Measurements from ENCODE around the gene PLPP1.

PLPP1 gene

GRCh38 chr5:55445791-55446190 lies 89.0 kb downstream of the PLPP1 start:
- no peak for TF ChIP-seq CTCF (IDR thresholded peaks at IDR 0.05; ENCODE audit: low read depth, low read length)
- no peak overlapping the region for H3K4me3 ChIP-seq (replicated peaks in 1 of 2; ENCODE audit: low read depth in 2 of 2, low read length in 2 of 2)

GRCh38 chr5:55441954-55442353 lies 92.8 kb downstream of the PLPP1 start:
- H3K4me3 ChIP-seq (replicated peaks in 1 of 2; ENCODE audit: low read depth in 2 of 2, low read length in 2 of 2) = no peak overlapping the region
- no peak for DNase-seq (ENCODE audit: low read depth in 2 of 2)
- no peak for TF ChIP-seq CTCF (IDR thresholded peaks at IDR 0.05; ENCODE audit: low read depth, low read length)

More at GRCh38 chr5:55445791-55446190, 89.0 kb downstream of the PLPP1 start:
- no peak for DNase-seq (ENCODE audit: low read depth in 2 of 2)

- DNase-seq (ENCODE audit: low read depth in 2 of 2) = no peak
These were observed 93.5 kb downstream of the PLPP1 start for GRCh38 chr5:55441107-55441771.

GRCh38 chr5:55440188-55440646 lies 94.5 kb downstream of the PLPP1 start:
- TF ChIP-seq CTCF (IDR thresholded peaks at IDR 0.05; ENCODE audit: low read depth, low read length) = no peak
- peak; percentile 52 to 69 for DNase-seq (ENCODE audit: low read depth in 2 of 2)
- no peak overlapping the region for H3K4me3 ChIP-seq (replicated peaks in 1 of 2; ENCODE audit: low read depth in 2 of 2, low read length in 2 of 2)

More at GRCh38 chr5:55441107-55441771, 93.5 kb downstream of the PLPP1 start:
- TF ChIP-seq CTCF (IDR thresholded peaks at IDR 0.05; ENCODE audit: low read depth, low read length) = no peak
- no peak overlapping the region for H3K4me3 ChIP-seq (replicated peaks in 1 of 2; ENCODE audit: low read depth in 2 of 2, low read length in 2 of 2)

GRCh38 chr5:55438998-55439397 lies 95.8 kb downstream of the PLPP1 start:
- TF ChIP-seq CTCF (IDR thresholded peaks at IDR 0.05; ENCODE audit: low read depth, low read length) = no peak
- no peak overlapping the region for H3K4me3 ChIP-seq (replicated peaks in 1 of 2; ENCODE audit: low read depth in 2 of 2, low read length in 2 of 2)
- peak; percentile 61 to 63 for DNase-seq (ENCODE audit: low read depth in 2 of 2)

- no peak for DNase-seq (ENCODE audit: low read depth in 2 of 2)
- H3K4me3 ChIP-seq (replicated peaks in 1 of 2; ENCODE audit: low read depth in 2 of 2, low read length in 2 of 2) = no peak overlapping the region
- TF ChIP-seq CTCF (IDR thresholded peaks at IDR 0.05; ENCODE audit: low read depth, low read length) = no peak
These were observed 96.9 kb downstream of the PLPP1 start for GRCh38 chr5:55437859-55438206.

GRCh38 chr5:55437452-55437851 lies 97.3 kb downstream of the PLPP1 start:
- peak in 1 of 2 donors; percentile 16 for DNase-seq (ENCODE audit: low read depth in 2 of 2)
- TF ChIP-seq CTCF (IDR thresholded peaks at IDR 0.05; ENCODE audit: low read depth, low read length) = no peak
- H3K4me3 ChIP-seq (replicated peaks in 1 of 2; ENCODE audit: low read depth in 2 of 2, low read length in 2 of 2) = no peak overlapping the region
